K562 (cell line): Measurements from ENCODE around the gene JAK3.

ENCODE experiments used
- ADNP ChIP-seq: fragments of 200-800 bp; sonication (Bioruptor generic); IDR thresholded peaks from 2 replicates; pipeline ENCODE4 v1.6.1; 2016; ENCODE audit warnings: missing genetic modification characterization, missing compliant biosample characterization
- NONO ChIP-seq, 2 experiments: fragments of 200-400 bp in 1 of 2; fragments of 450-650 bp in 1 of 2; formaldehyde crosslinking in 1 of 2; IDR thresholded peaks; 2 replicates each; pipeline ENCODE4 v1.6.1; 2017; ENCODE audit warnings: low read depth in 2 of 2, mild to moderate bottlenecking in 2 of 2, moderate library complexity in 2 of 2, low read length in 1 of 2
- POLR2AphosphoS2 ChIP-seq: IDR thresholded peaks from 2 replicates; pipeline ENCODE4 v1.6.1; 2012; ENCODE audit warnings: low read length, improper control_type of control experiment
- SRF ChIP-seq, 2 experiments: fragments of 250-450, 450-650 bp in 1 of 2; sonication (Bioruptor Pico) in 1 of 2; sonication (generic) in 1 of 2; formaldehyde crosslinking; IDR thresholded peaks; 2 replicates each; pipeline versions ENCODE4 v1.5.0 to v1.5.1; 2020 to 2022; ENCODE audit warnings: mild to moderate bottlenecking in 1 of 2, missing genetic modification reagents in 1 of 2
- ZZZ3 ChIP-seq: fragments of 450-650 bp; IDR thresholded peaks from 2 replicates; pipeline ENCODE4 v1.6.1; 2016; ENCODE audit warnings: antibody characterized with exemption, mild to moderate bottlenecking, moderate library complexity
- TF ChIP-seq, protein P1 (sequence below), 3 experiments: IDR thresholded peaks in 2 of 3; conservative IDR thresholded peaks in 1 of 3; 2 replicates each; pipeline ENCODE4 v1.5.1; 2011 to 2012; ENCODE audit warnings: low read length in 3 of 3, mild to moderate bottlenecking in 3 of 3, control low read depth in 2 of 3, improper control_type of control experiment in 1 of 3, inconsistent platforms in 1 of 3, low read depth in 1 of 3, mixed read lengths in 1 of 3, moderate library complexity in 1 of 3; ENCODE audit not compliant: insufficient read depth in 2 of 3
- TF ChIP-seq, protein P2 (sequence below): sonication (generic); formaldehyde crosslinking; IDR thresholded peaks from 2 replicates; pipeline ENCODE4 v1.8.1; 2023; ENCODE audit warnings: mild to moderate bottlenecking, missing genetic modification reagents

DNA sequence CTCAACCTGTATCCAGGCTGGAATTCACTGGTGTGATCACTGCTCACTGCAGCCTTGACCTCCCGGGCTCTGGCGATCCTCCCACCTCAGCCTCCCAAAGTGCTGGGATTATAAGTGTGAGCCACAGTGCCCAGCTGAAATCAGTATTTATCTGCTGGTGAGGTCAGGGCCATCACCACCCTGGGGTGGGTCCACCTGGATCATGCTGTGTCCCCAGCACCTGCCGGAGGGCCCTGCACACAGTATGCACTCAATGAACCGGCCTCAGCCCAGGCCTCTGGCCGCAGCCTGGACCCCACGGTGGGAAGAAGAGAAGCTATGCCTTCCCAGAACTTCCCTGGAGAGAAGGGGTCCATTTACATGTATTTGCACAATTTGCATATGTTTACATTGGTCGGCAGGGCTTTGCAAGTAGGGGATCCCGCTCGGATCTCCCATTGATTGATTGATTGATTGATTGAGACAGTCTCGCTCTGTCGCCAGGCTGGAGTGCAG is 21.4 kb upstream of the JAK3 start:
- TF ChIP-seq NONO (IDR thresholded peaks at IDR 0.05; ENCODE audit: low read depth in 2 of 2, low read length in 1 of 2), result no peak
- no peak for TF ChIP-seq ZZZ3
- TF ChIP-seq, protein P1, sequence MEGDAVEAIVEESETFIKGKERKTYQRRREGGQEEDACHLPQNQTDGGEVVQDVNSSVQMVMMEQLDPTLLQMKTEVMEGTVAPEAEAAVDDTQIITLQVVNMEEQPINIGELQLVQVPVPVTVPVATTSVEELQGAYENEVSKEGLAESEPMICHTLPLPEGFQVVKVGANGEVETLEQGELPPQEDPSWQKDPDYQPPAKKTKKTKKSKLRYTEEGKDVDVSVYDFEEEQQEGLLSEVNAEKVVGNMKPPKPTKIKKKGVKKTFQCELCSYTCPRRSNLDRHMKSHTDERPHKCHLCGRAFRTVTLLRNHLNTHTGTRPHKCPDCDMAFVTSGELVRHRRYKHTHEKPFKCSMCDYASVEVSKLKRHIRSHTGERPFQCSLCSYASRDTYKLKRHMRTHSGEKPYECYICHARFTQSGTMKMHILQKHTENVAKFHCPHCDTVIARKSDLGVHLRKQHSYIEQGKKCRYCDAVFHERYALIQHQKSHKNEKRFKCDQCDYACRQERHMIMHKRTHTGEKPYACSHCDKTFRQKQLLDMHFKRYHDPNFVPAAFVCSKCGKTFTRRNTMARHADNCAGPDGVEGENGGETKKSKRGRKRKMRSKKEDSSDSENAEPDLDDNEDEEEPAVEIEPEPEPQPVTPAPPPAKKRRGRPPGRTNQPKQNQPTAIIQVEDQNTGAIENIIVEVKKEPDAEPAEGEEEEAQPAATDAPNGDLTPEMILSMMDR (IDR thresholded peaks at IDR 0.05 in 2 of 3, conservative IDR thresholded peaks at IDR 0.05 in 1 of 3; ENCODE audit: insufficient read depth in 2 of 3, low read depth in 1 of 3, low read length in 3 of 3), result no peak
- TF ChIP-seq, protein P2, sequence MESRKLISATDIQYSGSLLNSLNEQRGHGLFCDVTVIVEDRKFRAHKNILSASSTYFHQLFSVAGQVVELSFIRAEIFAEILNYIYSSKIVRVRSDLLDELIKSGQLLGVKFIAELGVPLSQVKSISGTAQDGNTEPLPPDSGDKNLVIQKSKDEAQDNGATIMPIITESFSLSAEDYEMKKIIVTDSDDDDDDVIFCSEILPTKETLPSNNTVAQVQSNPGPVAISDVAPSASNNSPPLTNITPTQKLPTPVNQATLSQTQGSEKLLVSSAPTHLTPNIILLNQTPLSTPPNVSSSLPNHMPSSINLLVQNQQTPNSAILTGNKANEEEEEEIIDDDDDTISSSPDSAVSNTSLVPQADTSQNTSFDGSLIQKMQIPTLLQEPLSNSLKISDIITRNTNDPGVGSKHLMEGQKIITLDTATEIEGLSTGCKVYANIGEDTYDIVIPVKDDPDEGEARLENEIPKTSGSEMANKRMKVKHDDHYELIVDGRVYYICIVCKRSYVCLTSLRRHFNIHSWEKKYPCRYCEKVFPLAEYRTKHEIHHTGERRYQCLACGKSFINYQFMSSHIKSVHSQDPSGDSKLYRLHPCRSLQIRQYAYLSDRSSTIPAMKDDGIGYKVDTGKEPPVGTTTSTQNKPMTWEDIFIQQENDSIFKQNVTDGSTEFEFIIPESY (CRISPR knock-in tag), result no peak
- no peak for TF ChIP-seq ADNP (tag)
- no peak for TF ChIP-seq POLR2AphosphoS2
- no peak for TF ChIP-seq SRF (CRISPR knock-in tag; IDR thresholded peaks at IDR 0.05)
